ENCODE measurements around the gene PRKAR2B. TPM values are rescaled to one million over a fixed set of nuclear protein-coding genes. Genes with fewer than 3 reads are reported as not detected.

Gene PRKAR2B
- total and polyA plus RNA-seq, 2 donors (not counting 1 experiment from before 2014, with no cell fraction given) = 6.5 to 14.7 TPM

- no peak for DNase-seq (ENCODE audit: low read depth in 2 of 2)
- Histone ChIP-seq H3K9ac (ENCODE audit: insufficient read depth, low read length) (peak overlapping the region; percentile 94), H4K20me1 (ENCODE audit: control insufficient read depth, extremely low read depth, insufficient read depth, low read length) (peaks cover 5% of the 10 kb centered on the region)
Observed at GRCh38 chr7:107170051-107170915, 125.8 kb downstream of the PRKAR2B start.

GRCh38 chr7:107171496-107171895 is 127.0 kb downstream of the PRKAR2B start:
- no peaks in the 10 kb centered on the region for H3K4me1 ChIP-seq (ENCODE audit: control insufficient read depth, extremely low read depth, insufficient read depth, low read length)
- no peak overlapping the region for H3K27ac ChIP-seq (ENCODE audit: insufficient read depth, low read length)
- peaks cover 5% of the 10 kb centered on the region for H4K20me1 ChIP-seq (ENCODE audit: control insufficient read depth, extremely low read depth, insufficient read depth, low read length)
- TF ChIP-seq CTCF (conservative IDR thresholded peaks at IDR 0.05 in 1 of 2, IDR thresholded peaks at IDR 0.05 in 1 of 2; ENCODE audit: low read depth in 1 of 2, low read length in 2 of 2) = no peak
- TF ChIP-seq EZH2 (IDR thresholded peaks at IDR 0.05; ENCODE audit: low read length, missing control alignments) = no peak
- DNase-seq (ENCODE audit: low read depth in 2 of 2) = no peak
- no peaks in the 10 kb centered on the region for H3K36me3 ChIP-seq (ENCODE audit: control insufficient read depth, insufficient read depth, low read length)
- H3K27me3 ChIP-seq (ENCODE audit: control insufficient read depth, insufficient read depth, low read length) = no peaks in the 10 kb centered on the region
- H3K9ac ChIP-seq (ENCODE audit: insufficient read depth, low read length) = no peak overlapping the region
- H3K9me3 ChIP-seq (ENCODE audit: control insufficient read depth, insufficient read depth, low read depth, low read length) = no peaks in the 10 kb centered on the region
- no peak overlapping the region for H3K4me2 ChIP-seq (ENCODE audit: extremely low read depth, insufficient read depth, low read length)
- peaks cover 48% of the 10 kb centered on the region for H3K79me2 ChIP-seq (ENCODE audit: control insufficient read depth, insufficient read depth, low read length)
- no peak overlapping the region for H2AFZ ChIP-seq (ENCODE audit: low read length)
- no peak overlapping the region for H3K4me3 ChIP-seq (replicated peaks in 1 of 4; ENCODE audit: control extremely low read depth in 1 of 4, insufficient read depth in 1 of 4, low read depth in 3 of 4, low read length in 4 of 4)

More at GRCh38 chr7:107170051-107170915, 125.8 kb downstream of the PRKAR2B start:
- peaks cover 44% of the 10 kb centered on the region for H3K79me2 ChIP-seq (ENCODE audit: control insufficient read depth, insufficient read depth, low read length)
- no peaks in the 10 kb centered on the region for H3K9me3 ChIP-seq (ENCODE audit: control insufficient read depth, insufficient read depth, low read depth, low read length)
- peak overlapping the region; percentile 89 for H3K27ac ChIP-seq (ENCODE audit: insufficient read depth, low read length)
- peak overlapping the region; percentile 95 for H3K4me2 ChIP-seq (ENCODE audit: extremely low read depth, insufficient read depth, low read length)
- H3K27me3 ChIP-seq (ENCODE audit: control insufficient read depth, insufficient read depth, low read length) = no peaks in the 10 kb centered on the region
- TF ChIP-seq EZH2 (IDR thresholded peaks at IDR 0.05; ENCODE audit: low read length, missing control alignments) = no peak
- TF ChIP-seq CTCF (conservative IDR thresholded peaks at IDR 0.05 in 1 of 2, IDR thresholded peaks at IDR 0.05 in 1 of 2; ENCODE audit: low read depth in 1 of 2, low read length in 2 of 2) = no peak
- H3K4me1 ChIP-seq (ENCODE audit: control insufficient read depth, extremely low read depth, insufficient read depth, low read length) = no peaks in the 10 kb centered on the region
- H2AFZ ChIP-seq (ENCODE audit: low read length) = no peak overlapping the region
- H3K36me3 ChIP-seq (ENCODE audit: control insufficient read depth, insufficient read depth, low read length) = no peaks in the 10 kb centered on the region
- peak overlapping the region; percentile 81 to 93 (median 84) for H3K4me3 ChIP-seq (replicated peaks in 1 of 4; ENCODE audit: control extremely low read depth in 1 of 4, insufficient read depth in 1 of 4, low read depth in 3 of 4, low read length in 4 of 4)

- Histone ChIP-seq H3K4me1 (ENCODE audit: control insufficient read depth, extremely low read depth, insufficient read depth, low read length) (no peaks in the 10 kb centered on the region), H3K36me3 (ENCODE audit: control insufficient read depth, insufficient read depth, low read length) (no peaks in the 10 kb centered on the region), H2AFZ (ENCODE audit: low read length) (no peak overlapping the region), H3K4me2 (ENCODE audit: extremely low read depth, insufficient read depth, low read length) (no peak overlapping the region), H3K27me3 (ENCODE audit: control insufficient read depth, insufficient read depth, low read length) (no peaks in the 10 kb centered on the region), H3K79me2 (ENCODE audit: control insufficient read depth, insufficient read depth, low read length) (peaks cover 57% of the 10 kb centered on the region), H3K9ac (ENCODE audit: insufficient read depth, low read length) (no peak overlapping the region), H3K27ac (ENCODE audit: insufficient read depth, low read length) (no peak overlapping the region), H3K4me3 (replicated peaks in 1 of 4; ENCODE audit: control extremely low read depth in 1 of 4, insufficient read depth in 1 of 4, low read depth in 3 of 4, low read length in 4 of 4) (no peak overlapping the region), H3K9me3 (ENCODE audit: control insufficient read depth, insufficient read depth, low read depth, low read length) (no peaks in the 10 kb centered on the region), H4K20me1 (ENCODE audit: control insufficient read depth, extremely low read depth, insufficient read depth, low read length) (peaks cover 5% of the 10 kb centered on the region)
- TF ChIP-seq EZH2 (IDR thresholded peaks at IDR 0.05; ENCODE audit: low read length, missing control alignments) (no peak), CTCF (conservative IDR thresholded peaks at IDR 0.05 in 1 of 2, IDR thresholded peaks at IDR 0.05 in 1 of 2; ENCODE audit: low read depth in 1 of 2, low read length in 2 of 2) (no peak)
- DNase-seq (ENCODE audit: low read depth in 2 of 2) = no peak
Observed at GRCh38 chr7:107172276-107173032, 127.9 kb downstream of the PRKAR2B start.
